Skeletal muscle cell (primary cell): Measurements from ENCODE around the gene P4HB.

Experiments used
- DNase-seq: peaks from one replicate; pipeline ENCODE4 v3.0.0-alpha.2; 2010; ENCODE audit warnings: low read depth
- H3K4me3 ChIP-seq: 2 replicates; pipeline ENCODE4 v1.5.1; 2011; ENCODE audit warnings: low read depth, mild to moderate bottlenecking, control low read depth, low read length, moderate library complexity

The P4HB gene

DNA sequence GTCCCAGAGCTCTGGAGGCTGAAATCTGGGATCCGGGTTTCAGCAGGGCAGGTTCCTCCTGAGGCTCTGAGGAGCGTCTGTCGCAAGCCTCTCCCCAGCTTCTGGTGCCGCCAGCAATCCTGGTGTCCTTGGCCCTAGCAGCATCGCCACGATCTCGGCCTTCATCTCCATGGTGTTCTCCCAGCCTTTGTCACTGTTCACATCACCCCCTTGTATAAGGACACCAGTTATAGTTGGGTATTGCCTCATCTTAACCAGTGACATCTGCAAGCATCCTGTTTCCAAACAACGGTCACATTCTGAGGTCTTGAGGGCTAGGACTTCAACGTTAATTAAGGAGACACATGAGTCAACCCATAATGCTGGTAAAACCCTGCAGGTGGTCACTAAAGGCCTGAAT is 22.7 kb downstream of the P4HB start:
- DNase-seq = no peak
- no peak overlapping the region for H3K4me3 ChIP-seq

DNA sequence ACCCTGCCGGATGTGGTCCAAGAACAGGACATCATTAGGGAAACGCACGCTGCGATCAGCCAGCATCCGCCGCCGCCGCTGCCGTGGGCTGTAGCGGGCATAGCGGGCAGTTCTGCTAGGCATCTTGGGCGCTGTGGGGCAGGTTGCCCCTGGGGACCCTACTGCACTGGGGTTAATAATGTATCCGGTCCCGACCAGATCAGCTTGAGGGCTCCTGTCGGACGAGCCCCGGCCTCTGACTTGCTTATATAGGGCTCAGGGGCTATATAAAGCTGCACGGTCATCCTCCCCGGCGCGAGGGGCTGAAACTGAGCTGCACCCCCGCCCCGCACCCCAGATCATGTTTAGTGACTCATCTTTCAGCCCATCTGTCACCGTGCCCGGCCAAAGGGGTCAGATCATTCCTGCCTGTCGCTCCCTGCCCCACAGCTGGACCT is 25.5 kb downstream of the P4HB start, which contains the start of gene PPP1R27:
TSS of gene PPP1R27 (minus strand) at position 220 of the 437 bp plus-strand sequence. CDS start at position 123, 97 bp downstream.
- peak within 1 kb of the TSS; percentile 74 for H3K4me3 ChIP-seq
- DNase-seq = no peak

DNA sequence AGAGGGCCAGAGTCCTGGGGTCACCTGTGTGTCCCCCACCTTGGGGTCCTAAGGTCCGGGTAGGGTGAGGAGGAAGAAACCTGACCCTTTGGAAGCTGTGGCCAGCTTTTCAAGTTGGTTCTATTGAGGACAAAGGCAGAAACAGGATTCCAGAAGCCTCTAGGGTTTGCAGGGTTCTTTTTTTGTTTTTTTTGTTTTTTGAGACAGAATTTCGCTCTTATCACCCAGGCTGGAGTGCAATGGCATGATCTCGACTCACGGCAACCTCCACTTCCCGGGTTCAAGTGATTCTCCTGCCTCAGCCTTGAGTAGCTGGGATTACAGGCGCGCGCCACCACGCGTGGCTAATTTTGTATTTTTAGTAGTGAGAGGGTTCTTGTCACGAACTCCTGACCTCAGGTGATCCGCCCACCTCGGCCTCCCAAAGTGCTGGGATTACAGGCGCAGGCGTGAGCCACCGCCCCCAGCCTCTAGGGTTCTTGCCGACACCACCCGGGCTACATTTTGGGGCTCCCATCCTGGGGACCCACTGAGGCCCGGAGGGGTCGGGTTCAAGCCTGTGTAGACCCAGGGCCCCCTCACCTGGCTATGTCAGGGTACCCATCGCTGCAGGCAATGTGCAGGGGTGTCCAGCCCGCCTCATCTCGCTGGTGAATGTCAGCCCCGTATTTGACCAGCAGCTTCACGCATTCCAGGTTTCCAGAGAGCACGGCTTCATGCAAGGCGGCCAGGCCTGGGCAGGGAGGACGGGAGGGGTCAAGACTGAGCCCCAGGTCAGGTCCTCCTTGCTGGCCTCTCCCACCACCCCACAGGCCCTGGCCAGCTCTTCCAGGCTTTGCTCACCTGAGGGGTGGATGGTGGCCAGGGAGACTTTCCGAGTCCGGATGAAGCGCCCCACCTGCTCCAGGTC is 26.2 kb downstream of the P4HB start:
- DNase-seq = no peak

GRCh38 chr17:81833160-81833920 is 27.0 kb downstream of the P4HB start, which contains the start of gene MCRIP1:
TSS of gene MCRIP1 (minus strand) at chr17:81833291. CDS start at chr17:81824506, 8,785 bp downstream.
- peak; percentile 69 for DNase-seq
- peak within 1 kb of the TSS; percentile 74 for H3K4me3 ChIP-seq

More for the DNA sequence above, 26.2 kb downstream of the P4HB start:
- peak overlapping the region; percentile 74 for H3K4me3 ChIP-seq

GRCh38 chr17:81832608-81833159 is 27.7 kb downstream of the P4HB start:
- peak overlapping the region; percentile 74 for H3K4me3 ChIP-seq
- DNase-seq = no peak

DNA sequence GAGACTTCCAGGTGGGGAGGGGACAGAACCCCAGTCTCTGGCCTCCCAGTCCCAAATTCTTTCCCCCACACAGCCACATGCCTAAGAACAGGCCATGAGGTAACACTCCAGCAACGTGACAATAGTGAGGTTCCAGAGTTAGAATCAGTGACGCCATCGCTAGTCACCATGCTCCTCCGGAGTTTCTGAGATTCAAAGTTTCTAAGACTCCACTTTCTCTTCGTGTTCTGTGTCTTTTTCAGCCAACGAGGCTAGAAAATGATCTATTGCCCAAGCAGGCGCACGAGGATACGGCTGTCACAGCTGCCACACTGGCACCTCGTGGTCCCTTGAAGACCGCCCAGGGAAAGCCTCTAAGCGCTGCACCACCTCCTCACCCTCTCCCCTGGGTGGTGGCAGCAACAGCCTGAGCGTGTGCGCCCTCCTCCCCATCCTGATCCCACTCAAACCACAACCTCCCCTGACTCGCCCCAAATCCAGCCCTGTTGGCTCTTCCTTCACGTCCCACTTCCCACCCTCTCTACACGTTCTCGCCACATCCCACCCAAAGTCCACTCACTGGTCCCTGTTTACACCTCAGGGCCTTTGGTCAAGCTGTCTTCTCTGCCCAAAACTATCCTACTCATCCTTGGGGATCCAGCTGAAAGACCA is 28.3 kb downstream of the P4HB start:
- H3K4me3 ChIP-seq = peak overlapping the region; percentile 74
- no peak for DNase-seq

DNA sequence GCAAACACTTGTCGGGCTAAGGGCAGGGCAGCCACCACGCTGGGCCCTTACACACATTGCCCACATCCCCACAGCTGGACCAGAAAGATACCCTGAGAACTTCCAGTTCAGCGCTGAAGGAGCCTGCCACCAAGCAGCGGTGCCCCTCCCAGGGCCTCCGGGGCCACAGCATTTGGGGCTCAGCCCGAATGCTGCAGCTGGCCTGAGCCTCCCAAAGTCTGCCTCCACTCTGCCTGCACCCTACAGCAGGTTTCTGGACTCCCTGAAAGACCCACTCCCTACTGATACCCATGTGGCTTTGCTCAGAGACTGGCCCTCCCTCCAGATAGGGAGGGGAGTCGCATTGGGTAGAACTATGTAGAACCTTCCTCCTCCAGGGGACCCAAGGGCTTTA is 28.8 kb downstream of the P4HB start:
- H3K4me3 ChIP-seq = peak overlapping the region; percentile 74
- no peak for DNase-seq

DNA sequence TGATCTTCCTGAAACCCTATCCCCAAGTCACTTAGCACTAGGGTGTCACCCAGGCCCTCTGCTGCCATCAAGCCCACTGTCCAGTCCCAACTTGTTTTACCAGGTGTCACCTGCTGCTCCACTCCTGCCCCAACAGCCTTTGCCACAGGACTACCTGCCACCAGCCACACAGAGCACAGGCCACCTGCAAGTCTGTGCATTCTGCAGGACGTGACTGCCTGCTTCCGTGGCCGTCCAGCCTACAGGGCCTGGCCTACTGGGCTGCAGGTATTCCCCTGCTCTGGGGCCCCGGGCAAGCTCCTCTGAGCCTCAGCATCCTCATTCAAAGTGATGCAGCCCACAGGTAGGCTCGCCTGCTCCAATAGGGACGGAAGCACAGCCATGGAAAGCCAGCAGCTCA is 30.5 kb downstream of the P4HB start:
- DNase-seq = no peak
- H3K4me3 ChIP-seq = no peak overlapping the region

DNA sequence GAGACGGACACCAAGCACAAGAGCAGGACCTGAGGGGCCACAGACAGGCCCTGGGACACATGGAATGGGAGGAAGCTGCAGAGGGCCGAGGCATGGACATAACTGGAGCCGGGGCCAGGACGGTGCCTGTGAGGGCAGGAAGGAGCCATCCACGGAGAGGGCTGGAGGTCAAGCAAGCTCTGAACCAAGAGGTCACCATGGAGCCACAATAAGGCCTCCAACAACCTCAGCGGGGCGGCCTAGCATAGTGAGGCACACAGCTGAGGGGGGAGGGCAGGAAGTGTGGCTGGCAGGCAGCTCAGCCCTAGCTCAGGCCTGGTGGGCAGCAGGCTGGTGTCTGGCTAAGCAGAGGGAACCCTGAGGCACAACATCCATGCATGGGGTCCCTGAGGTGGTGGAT is 31.7 kb downstream of the P4HB start:
- no peak overlapping the region for H3K4me3 ChIP-seq
- DNase-seq = no peak

DNA sequence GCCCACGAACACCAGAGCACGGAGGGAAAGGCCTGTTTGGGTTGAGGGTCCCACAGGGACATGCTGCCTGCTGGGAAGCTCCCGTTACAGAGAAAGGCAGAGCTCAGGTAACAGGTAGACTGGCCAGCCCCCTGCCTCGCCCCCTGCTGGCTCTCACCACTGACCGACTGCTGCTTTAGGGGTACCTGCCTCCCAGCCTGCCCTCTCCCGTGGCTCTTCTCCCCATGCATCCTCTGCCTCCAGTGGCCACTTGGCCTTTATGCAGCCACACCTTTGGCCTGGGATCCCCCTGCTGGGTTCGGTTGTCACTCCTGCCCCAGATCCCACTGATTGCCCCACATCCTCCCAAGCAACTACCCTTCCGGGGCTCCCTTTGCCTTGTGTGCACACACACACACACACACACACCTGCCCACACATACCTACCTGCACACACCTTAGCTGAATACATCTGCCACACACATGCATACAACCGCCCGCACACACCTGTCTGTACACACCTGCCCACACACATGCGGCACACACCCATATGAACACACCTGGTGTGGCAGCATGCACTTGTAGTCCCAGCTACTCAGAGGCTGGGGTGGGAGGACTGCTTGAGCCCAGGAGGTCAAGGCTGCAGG is 34.4 kb downstream of the P4HB start:
- no peak overlapping the region for H3K4me3 ChIP-seq
- no peak for DNase-seq

- DNase-seq = no peak
- no peak overlapping the region for H3K4me3 ChIP-seq
Observed at GRCh38 chr17:81824595-81824994, 35.7 kb downstream of the P4HB start.

GRCh38 chr17:81823820-81824550 is 36.4 kb downstream of the P4HB start:
- no peak overlapping the region for H3K4me3 ChIP-seq
- DNase-seq = no peak

- no peak for DNase-seq
- H3K4me3 ChIP-seq = no peak overlapping the region
Observed at GRCh38 chr17:81822996-81823819, 37.1 kb downstream of the P4HB start.

GRCh38 chr17:81822312-81822637 is 38.1 kb downstream of the P4HB start:
- DNase-seq = no peak
- no peak overlapping the region for H3K4me3 ChIP-seq

DNA sequence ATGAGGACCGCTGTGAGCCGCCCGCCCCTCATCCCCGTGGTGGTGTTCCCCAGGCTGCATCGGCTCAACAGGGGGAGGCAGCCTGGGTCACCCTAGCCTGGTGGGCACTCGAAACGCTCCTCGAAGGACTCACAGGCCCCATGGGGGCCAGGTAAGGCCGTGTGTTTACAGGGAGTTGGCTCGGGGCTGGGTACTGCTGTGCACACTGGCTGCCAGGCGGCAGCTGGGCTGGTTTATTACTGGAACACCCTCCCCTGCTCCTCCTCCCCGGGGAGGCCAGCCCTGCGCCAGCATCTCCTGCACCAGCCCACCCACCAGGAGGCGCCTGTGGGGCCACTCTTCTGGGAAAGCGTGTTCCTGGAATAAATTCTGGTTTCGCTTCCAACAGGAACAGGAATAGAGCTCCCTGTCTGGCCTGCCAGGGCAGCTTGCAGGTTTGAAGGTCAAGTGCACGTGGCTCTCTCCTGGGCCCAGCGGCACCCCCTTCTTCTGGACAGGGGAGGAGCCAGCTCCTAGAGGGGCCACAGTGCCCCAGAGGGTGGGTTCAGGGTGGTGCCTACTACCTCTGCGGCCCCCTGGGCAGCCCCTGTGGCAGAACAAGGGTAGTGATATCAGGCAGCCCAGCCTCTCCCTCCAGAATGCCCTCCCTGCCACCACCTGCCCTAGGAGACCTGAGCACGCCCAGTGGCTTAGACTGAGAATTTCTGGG is 38.6 kb downstream of the P4HB start:
- H3K4me3 ChIP-seq = no peak overlapping the region
- DNase-seq = no peak

GRCh38 chr17:81821147-81821546 is 39.2 kb downstream of the P4HB start:
- no peak overlapping the region for H3K4me3 ChIP-seq
- DNase-seq = no peak

- H3K4me3 ChIP-seq = no peak overlapping the region
- no peak for DNase-seq
Observed at GRCh38 chr17:81819708-81820107, 40.6 kb downstream of the P4HB start.
